GM19395 (cell line): Measurements from ENCODE around the gene SFSWAP.
"Not testable (repeated sequence)": the region's sequence is repeated elsewhere in the genome, so short reads cannot be mapped to it uniquely, and the experiment has no call there.

Experiments used
- ATAC-seq: cut with Tn5 transposase; IDR thresholded peaks from one replicate; pipeline ENCODE4 v1.9.1; 2021; ENCODE audit warnings: mild to moderate bottlenecking, moderate library complexity; ENCODE audit not compliant: unreplicated experiment

The SFSWAP gene

GRCh38 chr12:131701705-131702572, 9.0 kb upstream of the SFSWAP start:
- no peak for ATAC-seq

- no peak for ATAC-seq
These were observed 8.4 kb upstream of the SFSWAP start for GRCh38 chr12:131702573-131702877.

DNA sequence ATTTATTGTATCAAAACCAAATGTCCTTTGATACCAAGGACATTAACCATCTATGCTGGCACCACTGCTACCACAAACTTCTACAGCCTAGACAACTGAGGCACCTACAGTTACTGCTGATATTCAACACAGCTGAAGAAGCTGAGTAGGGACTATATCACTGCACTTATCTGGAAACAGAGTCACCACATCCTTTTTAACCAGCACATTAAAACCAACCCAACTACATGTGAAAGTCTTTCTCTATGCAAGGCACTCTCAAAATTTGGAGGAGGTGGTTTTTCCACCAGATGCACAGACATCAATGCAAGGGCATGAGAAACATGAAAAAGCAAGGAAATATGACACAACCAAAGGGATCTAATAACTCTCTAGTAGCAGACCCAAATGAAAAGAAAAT, 7.7 kb upstream of the SFSWAP start:
- no peak for ATAC-seq

- no peak for ATAC-seq
These were observed 6.4 kb upstream of the SFSWAP start for GRCh38 chr12:131704509-131704908.

DNA sequence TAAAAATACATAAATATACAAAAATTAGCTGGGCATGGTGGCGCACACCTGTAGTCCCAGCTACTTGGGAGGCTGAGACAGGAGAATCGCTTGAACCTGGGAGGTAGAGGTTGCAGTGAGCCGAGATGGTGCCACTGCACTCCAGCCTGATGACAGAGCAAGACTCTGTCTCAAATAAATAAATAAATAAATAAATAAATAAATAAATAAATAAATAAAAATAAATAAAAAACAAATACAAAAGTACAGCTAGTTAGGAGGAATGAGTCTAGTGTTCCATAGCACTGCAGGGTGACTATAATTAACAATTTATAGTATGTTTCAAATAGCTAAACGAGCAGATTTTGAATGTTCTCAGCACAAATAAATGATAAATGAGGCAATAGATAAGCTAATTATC, 4.2 kb upstream of the SFSWAP start:
- ATAC-seq: not testable (repeated sequence)

DNA sequence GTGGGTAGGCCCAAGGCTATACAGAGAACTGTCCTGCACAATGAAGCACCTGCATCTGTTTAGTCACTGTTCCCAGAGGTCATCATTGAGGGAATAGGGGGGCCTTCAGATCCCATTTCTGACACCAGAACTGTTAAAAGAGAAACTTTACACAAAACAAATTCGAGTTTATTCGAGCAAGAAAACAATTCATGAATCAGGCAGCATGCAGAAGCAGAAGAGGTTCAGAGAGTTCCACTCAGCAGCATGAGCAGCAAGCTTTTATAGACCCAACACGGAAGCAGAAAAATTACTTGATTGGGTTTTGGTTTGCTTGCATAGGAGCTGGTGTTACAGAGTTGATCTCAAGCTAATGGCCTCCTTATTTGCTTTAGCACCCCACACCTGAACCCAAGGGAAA, 1.7 kb upstream of the SFSWAP start:
- ATAC-seq: no peak

GRCh38 chr12:131711551-131712205, 788 bp downstream of the SFSWAP start:
- no peak for ATAC-seq

DNA sequence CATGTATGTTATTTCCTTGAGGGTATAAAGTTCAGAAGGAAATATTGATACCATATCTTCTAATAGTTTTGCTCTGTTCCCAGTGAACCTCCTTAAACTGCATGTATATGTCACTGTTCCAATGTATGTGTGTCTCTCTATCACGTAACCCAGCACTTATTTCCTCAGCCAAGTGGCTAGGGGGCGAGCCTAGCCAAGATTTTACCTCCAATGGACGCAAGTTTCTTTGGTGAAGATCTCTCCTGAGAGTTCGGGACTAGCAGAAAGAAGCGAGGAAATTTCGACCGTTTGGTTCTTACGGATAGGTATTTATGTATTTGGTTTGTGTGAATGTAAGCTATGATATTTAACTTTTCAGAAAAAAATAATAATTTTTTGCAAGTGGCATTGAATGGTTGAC, 2.5 kb downstream of the SFSWAP start:
- ATAC-seq: no peak

- no peak for ATAC-seq
These were observed 3.9 kb downstream of the SFSWAP start for GRCh38 chr12:131714759-131715158.

- no peak for ATAC-seq
These were observed 5.4 kb downstream of the SFSWAP start for GRCh38 chr12:131716282-131716681.

DNA sequence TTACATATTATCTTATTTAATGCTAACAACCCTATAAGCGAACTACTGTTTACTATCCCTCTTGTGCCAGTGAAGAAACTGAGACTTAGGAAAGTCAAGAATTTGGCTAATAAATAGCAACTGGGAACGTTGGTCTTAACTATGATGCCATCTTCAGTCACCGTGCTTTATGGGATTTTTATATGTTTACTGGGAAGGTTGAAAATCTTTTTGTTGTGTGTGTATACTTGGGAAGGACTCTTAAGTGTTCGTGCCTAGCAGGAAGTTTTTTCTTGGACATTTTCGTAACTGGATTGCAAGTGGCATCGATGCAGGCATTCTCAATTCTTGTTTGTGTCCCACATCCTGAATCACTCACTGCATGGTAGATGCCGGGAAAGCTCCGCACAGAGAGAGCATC, 9.4 kb downstream of the SFSWAP start:
- no peak for ATAC-seq

DNA sequence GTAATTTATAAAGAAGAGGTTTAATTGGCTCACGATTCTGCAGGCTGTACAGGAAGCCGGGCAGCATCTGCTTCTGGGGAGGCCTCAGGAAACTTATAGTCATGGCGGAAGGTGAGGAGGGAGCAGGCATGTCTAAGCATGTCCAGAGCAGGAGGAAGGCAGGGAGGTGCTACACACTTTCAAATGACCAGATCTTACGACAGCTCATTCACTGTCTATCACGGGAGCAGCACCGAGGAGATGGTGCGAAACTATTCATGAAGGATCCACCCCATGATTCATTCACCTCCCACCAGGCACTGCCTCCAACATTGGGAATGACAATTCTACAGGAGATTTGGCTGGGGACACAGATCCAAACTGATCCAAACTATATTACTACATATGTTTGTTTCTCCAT, 10.0 kb downstream of the SFSWAP start:
- ATAC-seq: no peak

- no peak for ATAC-seq
These were observed 10.7 kb downstream of the SFSWAP start for GRCh38 chr12:131721548-131721947.

DNA sequence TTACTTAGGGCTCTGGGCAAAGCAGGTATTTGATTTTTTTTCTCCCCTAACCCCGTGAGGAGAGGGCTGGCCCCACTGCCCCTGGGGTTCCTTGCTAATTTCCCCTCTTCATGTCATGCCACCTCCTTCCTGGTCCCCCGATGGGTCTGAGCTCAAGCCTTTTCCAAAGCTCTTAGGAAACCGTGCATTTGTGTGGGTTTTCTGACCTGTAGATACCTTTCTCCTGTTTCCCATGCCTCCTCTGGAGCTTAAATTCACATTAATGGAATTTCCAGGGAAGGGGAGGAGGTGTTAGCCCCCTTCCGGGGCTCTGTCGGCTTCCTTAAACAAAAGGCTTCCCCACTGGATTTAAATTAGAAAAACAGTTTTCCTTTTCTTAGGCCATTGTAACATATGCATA, 12.6 kb downstream of the SFSWAP start:
- no peak for ATAC-seq

DNA sequence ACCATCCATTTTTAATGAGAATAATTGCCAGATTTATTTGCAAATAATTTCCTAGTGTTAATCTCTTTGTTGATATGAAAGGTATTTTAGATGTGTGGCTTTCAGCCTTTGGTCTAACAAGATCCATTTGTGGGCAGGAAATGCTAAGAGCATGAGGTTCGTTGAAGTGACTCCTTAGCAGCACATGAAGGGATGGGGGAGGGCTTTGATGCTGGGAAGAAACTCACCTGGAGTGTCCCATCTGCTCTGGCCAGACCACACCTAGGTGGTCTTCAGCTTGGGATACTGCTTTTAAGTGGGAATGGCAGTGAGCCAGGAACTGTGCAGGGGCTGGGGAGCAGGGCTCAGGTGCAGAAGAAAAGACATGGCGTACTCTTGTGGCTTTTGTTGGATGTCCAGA, 13.6 kb downstream of the SFSWAP start:
- no peak for ATAC-seq

DNA sequence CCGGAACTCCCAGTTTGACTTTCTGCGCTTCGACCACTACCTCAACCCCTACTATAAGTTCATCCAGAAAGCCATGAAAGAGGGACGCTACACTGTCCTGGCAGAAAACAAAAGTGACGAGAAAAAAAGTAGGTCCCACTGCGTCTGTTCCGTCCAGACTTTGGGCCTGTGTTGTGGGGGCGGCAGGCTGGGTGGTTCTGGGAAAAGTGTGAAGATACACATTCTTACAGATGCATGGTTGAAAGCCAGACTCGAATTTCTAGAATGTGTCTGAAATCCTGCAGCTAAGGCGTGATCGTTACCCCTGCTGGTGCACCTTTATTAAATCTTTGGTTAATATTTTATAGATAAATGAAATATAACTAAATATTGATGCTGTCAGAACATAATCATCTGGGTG, 14.6 kb downstream of the SFSWAP start:
- no peak for ATAC-seq

DNA sequence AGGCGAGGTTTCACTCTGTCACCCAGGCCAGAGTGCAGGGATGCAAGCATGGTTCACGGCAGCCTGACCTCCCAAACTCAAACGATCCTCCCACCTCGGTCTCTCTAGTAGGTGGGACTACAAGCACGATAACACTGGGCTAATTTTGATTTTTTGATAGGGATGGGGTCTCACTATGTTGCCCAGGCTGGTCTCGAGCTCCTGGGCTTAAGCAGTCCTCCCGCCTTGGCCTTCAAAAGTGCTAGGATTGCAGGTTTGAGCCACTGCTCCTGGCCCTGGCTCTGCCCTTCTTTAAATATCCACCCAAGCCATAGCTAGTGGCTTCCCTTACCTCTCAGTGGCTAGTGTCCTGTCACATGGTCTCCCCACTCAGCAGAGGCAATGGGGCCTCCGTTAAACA, 17.8 kb downstream of the SFSWAP start:
- ATAC-seq: no peak

- no peak for ATAC-seq
These were observed 18.5 kb downstream of the SFSWAP start for GRCh38 chr12:131729254-131729955.

DNA sequence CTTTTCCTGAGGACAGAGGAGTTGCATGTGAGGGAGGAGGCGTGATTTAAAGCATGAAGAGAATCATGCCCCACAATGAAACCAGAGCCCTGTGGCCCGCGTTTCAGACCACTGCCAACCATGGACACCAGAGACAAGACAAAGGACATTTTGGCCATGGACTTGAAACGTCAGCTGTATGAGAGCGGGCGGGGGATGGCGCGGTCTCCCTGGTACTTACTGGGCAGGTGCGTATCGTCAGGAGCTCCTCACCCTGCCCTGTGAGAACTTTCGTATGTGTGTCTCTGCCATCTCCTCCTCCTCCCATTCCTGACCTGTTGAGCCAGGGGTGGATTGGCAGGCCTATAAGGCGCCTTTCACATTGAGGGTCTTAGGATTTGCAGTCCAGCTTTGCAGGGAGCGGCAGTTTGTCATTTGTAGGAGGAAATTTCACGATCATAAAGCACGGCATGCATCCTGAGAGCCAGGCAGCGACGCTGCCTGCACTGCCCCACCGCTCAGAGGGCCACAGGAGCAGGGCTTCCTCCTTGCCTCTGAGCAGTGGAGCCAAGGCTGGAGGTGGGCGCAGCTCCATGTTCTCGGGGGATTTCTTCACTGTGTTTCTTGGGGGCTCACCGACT, 22.2 kb downstream of the SFSWAP start:
- ATAC-seq: no peak

- ATAC-seq: no peak
These were observed 23.0 kb downstream of the SFSWAP start for GRCh38 chr12:131733874-131734273.

GRCh38 chr12:131734336-131735152, 23.7 kb downstream of the SFSWAP start:
- no peak for ATAC-seq
